Measurements from ENCODE around the gene SMAD6.

The SMAD6 gene

GRCh38 chr15:66829551-66830121 lies 127.6 kb downstream of the SMAD6 start:
- no peak for FAIRE-seq

- FAIRE-seq = no peak
Measured at GRCh38 chr15:66830358-66830757, 128.3 kb downstream of the SMAD6 start.

GRCh38 chr15:66830823-66831222 lies 128.8 kb downstream of the SMAD6 start:
- FAIRE-seq = no peak

- FAIRE-seq = no peak
Measured at GRCh38 chr15:66831289-66831688, 129.3 kb downstream of the SMAD6 start.

GRCh38 chr15:66831801-66832390 lies 129.9 kb downstream of the SMAD6 start:
- no peak for FAIRE-seq

Measured in A204.1 (cell line).